ENCODE data around the gene DOCK2.

- TF ChIP-seq GATAD2A (IDR thresholded peaks at IDR 0.05) = no peak
- TF ChIP-seq MAX (CRISPR knock-in tag; IDR thresholded peaks at IDR 0.05) = no peak
- no peak for TF ChIP-seq ZNF121 (CRISPR knock-in tag; conservative IDR thresholded peaks at IDR 0.05)
- no peak for TF ChIP-seq ZBTB33 (CRISPR knock-in tag; IDR thresholded peaks at IDR 0.05)
- no peak for TF ChIP-seq ZNF212 (CRISPR knock-in tag; IDR thresholded peaks at IDR 0.05)
- no peak for TF ChIP-seq CBX8 (IDR thresholded peaks at IDR 0.05; ENCODE audit: borderline replicate concordance, extremely low read depth, low read depth, low read length, poor library complexity, severe bottlenecking)
- TF ChIP-seq, protein P1, sequence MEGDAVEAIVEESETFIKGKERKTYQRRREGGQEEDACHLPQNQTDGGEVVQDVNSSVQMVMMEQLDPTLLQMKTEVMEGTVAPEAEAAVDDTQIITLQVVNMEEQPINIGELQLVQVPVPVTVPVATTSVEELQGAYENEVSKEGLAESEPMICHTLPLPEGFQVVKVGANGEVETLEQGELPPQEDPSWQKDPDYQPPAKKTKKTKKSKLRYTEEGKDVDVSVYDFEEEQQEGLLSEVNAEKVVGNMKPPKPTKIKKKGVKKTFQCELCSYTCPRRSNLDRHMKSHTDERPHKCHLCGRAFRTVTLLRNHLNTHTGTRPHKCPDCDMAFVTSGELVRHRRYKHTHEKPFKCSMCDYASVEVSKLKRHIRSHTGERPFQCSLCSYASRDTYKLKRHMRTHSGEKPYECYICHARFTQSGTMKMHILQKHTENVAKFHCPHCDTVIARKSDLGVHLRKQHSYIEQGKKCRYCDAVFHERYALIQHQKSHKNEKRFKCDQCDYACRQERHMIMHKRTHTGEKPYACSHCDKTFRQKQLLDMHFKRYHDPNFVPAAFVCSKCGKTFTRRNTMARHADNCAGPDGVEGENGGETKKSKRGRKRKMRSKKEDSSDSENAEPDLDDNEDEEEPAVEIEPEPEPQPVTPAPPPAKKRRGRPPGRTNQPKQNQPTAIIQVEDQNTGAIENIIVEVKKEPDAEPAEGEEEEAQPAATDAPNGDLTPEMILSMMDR (IDR thresholded peaks at IDR 0.05 in 2 of 3, conservative IDR thresholded peaks at IDR 0.05 in 1 of 3; ENCODE audit: insufficient read depth in 2 of 3, low read depth in 1 of 3, low read length in 3 of 3) = no peak
- TF ChIP-seq ZBTB40 (IDR thresholded peaks at IDR 0.05) = no peak
- no peak for TF ChIP-seq ZBTB40 (CRISPR knock-in tag; IDR thresholded peaks at IDR 0.05)
- no peak for TF ChIP-seq RBM39 (optimal IDR thresholded peaks at IDR 0.05; ENCODE audit: low read depth, low read length)
- no peak for TF ChIP-seq GTF2F1 (IDR thresholded peaks at IDR 0.05; ENCODE audit: low read depth, low read length)
- TF ChIP-seq ZNF75A (CRISPR knock-in tag; IDR thresholded peaks at IDR 0.05) = no peak
- TF ChIP-seq ZNF239 (CRISPR knock-in tag; IDR thresholded peaks at IDR 0.05) = no peak
- TF ChIP-seq GABPA (tag; conservative IDR thresholded peaks at IDR 0.05; ENCODE audit: low read depth) = no peak
- no peak for TF ChIP-seq MAFK (IDR thresholded peaks at IDR 0.05; ENCODE audit: low read length)
These were observed 432.4 kb downstream of the DOCK2 start for GRCh38 chr5:170069512-170069911.

Measured in K562 (cell line).